ENCODE data around the gene INO80. TPM values are rescaled to one million over a fixed set of nuclear protein-coding genes. Genes with fewer than 3 reads are reported as not detected.

Gene INO80
- total RNA-seq, 1 donor, result 24.9 TPM

DNA sequence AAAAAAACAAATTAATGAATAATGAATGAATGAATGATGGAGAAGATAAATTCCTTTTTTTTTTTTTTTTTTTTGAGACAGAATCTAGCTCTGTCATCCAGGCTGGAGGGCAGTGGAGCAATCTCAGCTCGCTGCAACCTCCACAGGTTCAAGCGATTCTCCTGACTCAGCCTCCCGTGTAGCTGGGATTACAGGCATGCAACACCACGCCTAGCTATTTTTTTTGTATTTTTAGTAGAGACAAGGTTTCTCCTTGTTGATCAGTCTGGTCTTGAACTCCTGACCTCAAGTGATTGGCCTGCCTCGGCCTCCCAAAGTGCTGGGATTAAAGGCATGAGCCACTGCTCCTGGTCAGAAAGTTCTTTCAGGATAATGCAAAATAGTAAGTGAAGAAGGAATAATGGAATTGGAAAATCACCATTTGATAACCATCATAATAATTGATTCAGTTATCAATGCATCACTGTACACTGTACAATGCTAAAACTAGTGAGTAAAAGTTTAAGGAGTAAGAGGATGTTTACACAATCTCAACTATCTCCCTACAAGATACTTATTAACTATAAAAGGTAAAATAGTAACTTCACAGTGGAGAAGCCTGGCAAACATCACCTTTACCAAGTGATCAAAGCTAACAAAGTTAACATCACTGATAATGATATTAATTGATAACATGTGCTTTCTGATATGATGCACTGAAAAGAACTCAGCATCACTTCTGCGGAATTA lies 12.3 kb upstream of the INO80 start:
- no peak overlapping the region for H3K4me3 ChIP-seq (ENCODE audit: low read depth, low read length)
- DNase-seq (ENCODE audit: low read depth), result no peak
- TF ChIP-seq, protein P1, sequence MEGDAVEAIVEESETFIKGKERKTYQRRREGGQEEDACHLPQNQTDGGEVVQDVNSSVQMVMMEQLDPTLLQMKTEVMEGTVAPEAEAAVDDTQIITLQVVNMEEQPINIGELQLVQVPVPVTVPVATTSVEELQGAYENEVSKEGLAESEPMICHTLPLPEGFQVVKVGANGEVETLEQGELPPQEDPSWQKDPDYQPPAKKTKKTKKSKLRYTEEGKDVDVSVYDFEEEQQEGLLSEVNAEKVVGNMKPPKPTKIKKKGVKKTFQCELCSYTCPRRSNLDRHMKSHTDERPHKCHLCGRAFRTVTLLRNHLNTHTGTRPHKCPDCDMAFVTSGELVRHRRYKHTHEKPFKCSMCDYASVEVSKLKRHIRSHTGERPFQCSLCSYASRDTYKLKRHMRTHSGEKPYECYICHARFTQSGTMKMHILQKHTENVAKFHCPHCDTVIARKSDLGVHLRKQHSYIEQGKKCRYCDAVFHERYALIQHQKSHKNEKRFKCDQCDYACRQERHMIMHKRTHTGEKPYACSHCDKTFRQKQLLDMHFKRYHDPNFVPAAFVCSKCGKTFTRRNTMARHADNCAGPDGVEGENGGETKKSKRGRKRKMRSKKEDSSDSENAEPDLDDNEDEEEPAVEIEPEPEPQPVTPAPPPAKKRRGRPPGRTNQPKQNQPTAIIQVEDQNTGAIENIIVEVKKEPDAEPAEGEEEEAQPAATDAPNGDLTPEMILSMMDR (IDR thresholded peaks at IDR 0.05; ENCODE audit: insufficient read depth, low read length), result no peak

DNA sequence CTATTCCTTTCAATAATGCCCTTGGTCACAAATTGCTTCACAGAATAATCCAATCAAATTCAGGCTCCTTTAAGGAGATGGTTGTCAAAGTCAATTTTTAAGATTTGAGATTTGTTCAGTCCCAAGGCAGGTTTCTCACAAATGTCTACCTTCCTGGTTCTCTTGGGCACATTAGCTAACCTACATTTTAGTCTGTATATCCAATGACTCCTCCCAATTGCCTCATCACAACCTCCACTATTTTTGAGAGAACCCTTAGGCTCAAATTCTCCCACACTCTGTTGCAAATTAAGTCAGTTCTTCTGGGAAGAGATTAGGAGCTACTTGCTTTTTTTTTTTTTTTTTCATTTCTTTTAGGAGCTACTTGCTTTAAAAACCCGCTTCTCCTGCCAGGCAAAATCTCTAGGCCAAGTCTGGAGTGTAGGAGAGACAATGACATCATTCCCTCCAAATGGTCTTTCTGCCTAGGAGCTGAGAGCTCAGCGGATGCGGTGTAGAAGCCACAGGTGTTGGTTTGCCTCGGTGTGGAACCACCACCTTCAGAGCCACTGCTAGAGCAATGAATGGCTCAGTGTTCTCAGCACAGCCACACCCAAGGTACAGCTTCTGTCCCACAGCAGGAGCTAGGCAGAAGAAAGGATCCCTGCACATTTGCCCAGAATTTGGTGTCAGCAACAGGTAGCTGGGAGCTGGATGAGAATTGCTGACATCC lies 10.0 kb upstream of the INO80 start:
- DNase-seq (ENCODE audit: low read depth), result no peak
- TF ChIP-seq, protein P1 (IDR thresholded peaks at IDR 0.05; ENCODE audit: insufficient read depth, low read length), result no peak
- no peak overlapping the region for H3K4me3 ChIP-seq (ENCODE audit: low read depth, low read length)

DNA sequence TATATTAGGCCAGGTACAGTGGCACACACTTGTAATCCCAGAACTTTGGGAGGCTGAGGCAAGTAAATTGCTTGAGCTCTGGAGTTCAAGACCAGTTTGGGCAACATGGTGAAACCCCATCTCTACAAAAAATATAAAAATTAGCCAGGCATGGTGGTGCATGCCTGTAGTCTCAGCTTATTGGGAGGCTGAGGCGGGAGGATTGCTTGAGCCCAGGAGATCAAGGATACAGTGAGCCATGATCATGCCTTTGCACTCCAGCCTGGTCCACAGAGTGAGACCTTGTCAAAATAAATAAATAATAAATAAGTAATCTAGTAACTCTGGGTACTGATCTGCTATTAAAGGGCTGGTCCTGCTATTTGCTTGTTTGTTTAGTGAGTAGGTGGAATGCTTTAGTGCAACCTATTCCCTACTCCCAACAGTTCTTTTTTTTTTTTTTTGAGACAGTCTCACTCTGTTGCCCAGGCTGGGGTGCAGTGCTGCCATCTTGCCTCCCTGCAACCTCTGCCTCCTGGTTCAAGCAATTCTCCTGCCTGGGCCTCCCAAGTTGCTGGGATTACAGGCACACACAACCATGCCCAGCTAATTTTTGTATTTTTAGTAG lies 9.1 kb upstream of the INO80 start:
- TF ChIP-seq, protein P1 (IDR thresholded peaks at IDR 0.05; ENCODE audit: insufficient read depth, low read length), result no peak

DNA sequence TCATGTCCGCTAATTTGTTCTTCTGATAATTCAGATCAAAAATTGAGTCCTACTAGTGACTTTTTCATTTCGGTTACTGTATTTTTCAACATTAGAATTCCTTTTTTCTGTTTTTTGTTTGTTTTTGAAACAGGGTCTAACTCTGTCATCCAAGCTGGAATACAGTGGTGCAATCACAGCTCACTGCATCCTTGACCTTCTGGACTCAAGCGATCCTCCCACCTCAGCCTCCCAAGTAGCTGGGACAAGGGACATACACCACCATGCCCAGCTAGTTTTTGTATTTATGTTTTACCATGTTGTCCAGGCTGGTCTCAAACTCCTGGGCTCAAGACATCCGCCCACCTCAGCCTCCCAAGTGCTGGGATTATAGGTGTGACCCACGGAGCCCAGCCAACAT lies 8.0 kb upstream of the INO80 start:
- no peak for DNase-seq (ENCODE audit: low read depth)
- H3K4me3 ChIP-seq (ENCODE audit: low read depth, low read length), result no peak overlapping the region
- TF ChIP-seq, protein P1 (IDR thresholded peaks at IDR 0.05; ENCODE audit: insufficient read depth, low read length), result no peak

More for the DNA sequence above, 9.1 kb upstream of the INO80 start:
- H3K4me3 ChIP-seq (ENCODE audit: low read depth, low read length), result no peak overlapping the region
- no peak for DNase-seq (ENCODE audit: low read depth)

DNA sequence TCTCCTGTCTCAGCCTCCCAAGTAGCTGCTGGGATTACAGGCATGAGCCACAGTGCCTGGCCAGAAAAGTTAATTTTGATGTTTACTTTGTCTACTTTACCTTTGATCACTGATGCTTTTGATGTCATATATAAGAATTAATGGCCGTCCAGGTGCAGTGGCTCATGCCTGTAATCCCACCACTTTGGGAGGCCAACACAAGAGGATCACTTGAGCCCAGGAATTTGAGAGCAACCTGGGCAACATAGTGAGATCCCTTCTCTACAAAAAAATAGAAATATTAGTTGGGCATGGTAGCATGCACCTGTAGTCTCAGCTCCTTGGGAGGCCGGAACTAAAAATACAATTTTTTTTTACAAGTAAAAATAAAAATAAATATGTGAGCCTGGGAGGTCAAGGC lies 6.8 kb upstream of the INO80 start:
- no peak overlapping the region for H3K4me3 ChIP-seq (ENCODE audit: low read depth, low read length)
- no peak for DNase-seq (ENCODE audit: low read depth)
- TF ChIP-seq, protein P1 (IDR thresholded peaks at IDR 0.05; ENCODE audit: insufficient read depth, low read length), result no peak

DNA sequence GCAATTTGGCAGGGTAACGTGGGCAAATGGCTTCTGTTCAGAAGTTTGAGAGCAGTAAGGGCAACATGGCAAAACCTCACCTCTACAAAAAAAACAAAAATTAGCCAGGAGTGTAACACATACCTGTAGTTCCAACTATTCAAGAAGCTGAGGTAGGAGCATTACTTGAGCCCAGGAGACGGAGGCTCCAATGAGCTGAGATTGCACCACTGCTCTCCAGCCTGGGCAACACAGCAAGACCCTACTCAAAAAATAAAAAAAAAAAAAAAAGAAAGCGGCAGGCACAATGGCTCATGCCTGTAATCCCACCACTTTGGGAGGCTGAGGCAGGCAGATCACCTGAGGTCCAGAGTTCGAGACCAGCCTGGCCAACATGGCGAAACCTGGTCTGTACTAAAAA lies 5.9 kb upstream of the INO80 start:
- H3K4me3 ChIP-seq (ENCODE audit: low read depth, low read length), result no peak overlapping the region
- TF ChIP-seq, protein P1 (IDR thresholded peaks at IDR 0.05; ENCODE audit: insufficient read depth, low read length), result no peak
- DNase-seq (ENCODE audit: low read depth), result no peak
